Epithelial cell of proximal tubule (primary cell): ENCODE results near the gene COLGALT1. TPM values are rescaled to one million over a fixed set of nuclear protein-coding genes. Genes with fewer than 3 reads are reported as not detected.
"Not testable (repeated sequence)": the region's sequence is repeated elsewhere in the genome, so short reads cannot be mapped to it uniquely, and the experiment has no call there.

ENCODE experiments used
- DNase-seq: peaks from one replicate; pipeline ENCODE4 v3.0.0-alpha.2; 2011; ENCODE audit warnings: low read depth
- H3K4me3 ChIP-seq: 2 replicates; pipeline ENCODE4 v1.5.1; 2011; ENCODE audit warnings: low read depth, mild to moderate bottlenecking, low read length
- CTCF ChIP-seq: conservative IDR thresholded peaks from 2 replicates; pipeline ENCODE4 v1.5.1; 2012; ENCODE audit warnings: low read depth, mild to moderate bottlenecking, low read length
- total RNA-seq: library from RNA; depleted of rRNA; stranded (reverse); fragments of >200 nt; gene quantifications from 2 replicates; pipeline ENCODE4 v1.2.3, GENCODE V29; 2015

COLGALT1 gene
- total RNA-seq, 1 donor from 2014 or later: 83.6 TPM

GRCh38 chr19:17515408-17516149, 39.9 kb upstream of the COLGALT1 start:
- TF ChIP-seq CTCF: no peak
- no peak overlapping the region for H3K4me3 ChIP-seq
- DNase-seq: no peak

GRCh38 chr19:17517898-17518297, 37.6 kb upstream of the COLGALT1 start:
- H3K4me3 ChIP-seq: no peak overlapping the region
- no peak for DNase-seq
- no peak for TF ChIP-seq CTCF

- not testable (repeated sequence) for H3K4me3 ChIP-seq, DNase-seq
Measured at GRCh38 chr19:17518654-17519053, 36.8 kb upstream of the COLGALT1 start.

- no peak overlapping the region for H3K4me3 ChIP-seq
- no peak for DNase-seq
- no peak for TF ChIP-seq CTCF
Measured at GRCh38 chr19:17519967-17520366, 35.5 kb upstream of the COLGALT1 start.

GRCh38 chr19:17520865-17521264, 34.6 kb upstream of the COLGALT1 start:
- no peak overlapping the region for H3K4me3 ChIP-seq
- no peak for TF ChIP-seq CTCF
- no peak for DNase-seq

- no peak for DNase-seq
- H3K4me3 ChIP-seq: no peak overlapping the region
- no peak for TF ChIP-seq CTCF
Measured at GRCh38 chr19:17522988-17523872, 32.2 kb upstream of the COLGALT1 start.

- DNase-seq: no peak
- no peak overlapping the region for H3K4me3 ChIP-seq
- no peak for TF ChIP-seq CTCF
Measured at GRCh38 chr19:17524651-17525050, 30.8 kb upstream of the COLGALT1 start.
